Measurements from ENCODE around the gene TMEM223.
A peak's percentile ranks its signal among the peaks of the same experiment; 100 is the strongest.
"Not testable (repeated sequence)": the region's sequence is repeated elsewhere in the genome, so short reads cannot be mapped to it uniquely, and the experiment has no call there.

The TMEM223 gene

DNA sequence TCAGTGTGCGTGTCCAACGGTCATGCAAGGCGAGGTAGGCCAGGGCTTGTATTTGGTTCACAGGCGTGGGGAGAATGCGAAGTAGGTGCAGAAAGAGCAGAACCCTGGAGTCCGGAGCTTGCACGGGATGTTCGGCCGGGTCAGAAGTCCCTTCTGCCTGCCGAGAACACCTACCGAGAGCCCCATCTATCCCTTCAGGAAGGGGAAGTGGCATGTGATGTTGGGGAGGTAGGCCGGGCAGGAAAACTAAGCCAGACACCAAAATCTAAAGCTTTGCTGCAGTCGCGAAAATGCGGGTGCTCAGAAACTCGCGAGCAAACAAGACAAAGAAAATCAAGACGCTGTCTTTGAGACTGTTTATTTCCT lies 21.0 kb downstream of the TMEM223 start:
- Histone ChIP-seq H3K27ac (peak overlapping the region; percentile 58), H3K79me2 (ENCODE audit: insufficient read depth, low read depth) (peaks cover 21% of the 10 kb centered on the region), H4K20me1 (ENCODE audit: insufficient read depth) (no peaks in the 10 kb centered on the region), H3K27me3 (ENCODE audit: insufficient read depth, low read depth) (no peaks in the 10 kb centered on the region), H2AFZ (ENCODE audit: low read depth) (peak overlapping the region; percentile 67), H3K9ac (peak overlapping the region; percentile 56; the same call in 1 of the 2 replicates), H3K4me1 (ENCODE audit: low read depth, poor library complexity, severe bottlenecking) (peaks cover 23% of the 10 kb centered on the region), H3K4me2 (peak overlapping the region; percentile 75), H3K4me3 (IDR thresholded peaks at IDR 0.05; ENCODE audit: insufficient read depth, low read depth, low read length) (no peak overlapping the region), H3K36me3 (ENCODE audit: insufficient read depth) (no peaks in the 10 kb centered on the region)
- TF ChIP-seq, protein P1, sequence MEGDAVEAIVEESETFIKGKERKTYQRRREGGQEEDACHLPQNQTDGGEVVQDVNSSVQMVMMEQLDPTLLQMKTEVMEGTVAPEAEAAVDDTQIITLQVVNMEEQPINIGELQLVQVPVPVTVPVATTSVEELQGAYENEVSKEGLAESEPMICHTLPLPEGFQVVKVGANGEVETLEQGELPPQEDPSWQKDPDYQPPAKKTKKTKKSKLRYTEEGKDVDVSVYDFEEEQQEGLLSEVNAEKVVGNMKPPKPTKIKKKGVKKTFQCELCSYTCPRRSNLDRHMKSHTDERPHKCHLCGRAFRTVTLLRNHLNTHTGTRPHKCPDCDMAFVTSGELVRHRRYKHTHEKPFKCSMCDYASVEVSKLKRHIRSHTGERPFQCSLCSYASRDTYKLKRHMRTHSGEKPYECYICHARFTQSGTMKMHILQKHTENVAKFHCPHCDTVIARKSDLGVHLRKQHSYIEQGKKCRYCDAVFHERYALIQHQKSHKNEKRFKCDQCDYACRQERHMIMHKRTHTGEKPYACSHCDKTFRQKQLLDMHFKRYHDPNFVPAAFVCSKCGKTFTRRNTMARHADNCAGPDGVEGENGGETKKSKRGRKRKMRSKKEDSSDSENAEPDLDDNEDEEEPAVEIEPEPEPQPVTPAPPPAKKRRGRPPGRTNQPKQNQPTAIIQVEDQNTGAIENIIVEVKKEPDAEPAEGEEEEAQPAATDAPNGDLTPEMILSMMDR (conservative IDR thresholded peaks at IDR 0.05; ENCODE audit: low read depth, low read length), result no peak

DNA sequence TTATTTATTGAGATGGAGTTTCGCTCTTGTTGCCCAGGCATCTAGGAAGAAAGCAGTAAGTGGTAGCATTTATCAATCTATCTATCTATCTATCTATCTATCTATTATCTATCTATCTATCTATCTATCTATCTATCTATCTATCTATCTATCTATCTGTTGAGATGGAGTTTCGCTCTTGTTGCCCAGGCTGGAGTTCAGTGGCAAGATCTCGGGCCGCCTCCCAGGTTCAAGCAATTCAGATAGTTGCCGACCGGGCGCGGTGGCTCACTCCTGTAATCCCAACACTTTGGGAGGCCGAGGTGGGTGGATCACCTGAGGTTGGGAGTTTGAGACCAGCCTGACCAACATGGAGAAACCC lies 31.0 kb downstream of the TMEM223 start:
- not testable (repeated sequence) for H4K20me1 ChIP-seq (ENCODE audit: insufficient read depth); H3K9ac ChIP-seq; H3K4me3 ChIP-seq (IDR thresholded peaks at IDR 0.05; ENCODE audit: insufficient read depth, low read depth, low read length); H3K27ac ChIP-seq; H3K36me3 ChIP-seq (ENCODE audit: insufficient read depth); H3K27me3 ChIP-seq (ENCODE audit: insufficient read depth, low read depth); H3K79me2 ChIP-seq (ENCODE audit: insufficient read depth, low read depth)
- H2AFZ ChIP-seq (ENCODE audit: low read depth), result peak overlapping the region; percentile 86
- H3K4me2 ChIP-seq, result peak overlapping the region; percentile 42
- H3K4me1 ChIP-seq (ENCODE audit: low read depth, poor library complexity, severe bottlenecking), result peaks cover 17% of the 10 kb centered on the region

DNA sequence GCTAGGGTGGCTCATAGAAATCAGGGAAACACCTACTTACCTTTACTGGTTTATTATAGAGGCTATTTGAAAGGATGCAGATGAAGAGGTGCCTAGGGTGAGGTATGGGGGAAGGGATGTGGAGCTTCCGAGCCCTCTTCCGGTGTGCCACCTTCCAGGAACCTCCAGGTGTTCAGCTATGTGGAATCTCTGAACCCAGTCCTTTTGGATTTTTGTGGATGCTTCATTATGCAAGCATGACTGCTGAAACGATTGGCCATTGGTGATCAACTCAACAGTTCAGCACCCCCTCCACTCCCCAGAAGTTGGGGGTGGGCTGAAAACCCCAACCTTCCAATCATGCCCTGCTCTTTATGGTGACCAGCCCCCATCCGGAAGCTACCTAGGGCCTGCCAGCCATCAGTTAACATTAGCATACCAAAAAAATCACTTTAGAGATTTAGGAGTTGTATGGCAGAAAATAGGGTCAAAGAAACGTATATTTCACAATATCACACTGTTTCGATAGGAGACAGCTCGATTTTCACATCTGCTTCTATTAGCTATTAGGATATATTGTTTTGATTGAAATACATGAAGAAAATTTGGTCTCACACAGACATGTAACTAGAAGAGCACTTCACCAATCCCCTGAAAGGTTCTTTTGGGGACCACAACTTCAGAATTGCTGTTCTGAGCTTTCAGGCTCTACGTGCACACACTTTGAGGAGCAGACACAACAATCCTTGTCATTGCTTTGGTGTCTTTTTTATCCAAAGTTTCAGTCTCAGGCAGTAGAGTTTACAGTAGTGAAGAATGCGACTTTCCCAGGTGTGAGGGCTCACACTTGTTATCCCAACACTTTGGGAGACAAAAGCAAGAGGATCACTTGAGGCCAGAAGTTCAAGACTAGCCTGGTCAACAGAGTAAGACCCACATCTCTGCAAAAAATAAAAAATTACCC lies 33.7 kb downstream of the TMEM223 start:
- Histone ChIP-seq H3K27me3 (ENCODE audit: insufficient read depth, low read depth) (no peaks in the 10 kb centered on the region), H3K4me2 (no peak overlapping the region), H3K79me2 (ENCODE audit: insufficient read depth, low read depth) (no peaks in the 10 kb centered on the region; the same call in 1 of the 2 replicates), H4K20me1 (ENCODE audit: insufficient read depth) (no peaks in the 10 kb centered on the region), H2AFZ (ENCODE audit: low read depth) (no peak overlapping the region), H3K36me3 (ENCODE audit: insufficient read depth) (no peaks in the 10 kb centered on the region), H3K4me3 (IDR thresholded peaks at IDR 0.05; ENCODE audit: insufficient read depth, low read depth, low read length) (no peak overlapping the region), H3K4me1 (ENCODE audit: low read depth, poor library complexity, severe bottlenecking) (peaks cover 21% of the 10 kb centered on the region), H3K9ac (no peak overlapping the region), H3K27ac (no peak overlapping the region)
- TF ChIP-seq, protein P1 (conservative IDR thresholded peaks at IDR 0.05; ENCODE audit: low read depth, low read length), result no peak

DNA sequence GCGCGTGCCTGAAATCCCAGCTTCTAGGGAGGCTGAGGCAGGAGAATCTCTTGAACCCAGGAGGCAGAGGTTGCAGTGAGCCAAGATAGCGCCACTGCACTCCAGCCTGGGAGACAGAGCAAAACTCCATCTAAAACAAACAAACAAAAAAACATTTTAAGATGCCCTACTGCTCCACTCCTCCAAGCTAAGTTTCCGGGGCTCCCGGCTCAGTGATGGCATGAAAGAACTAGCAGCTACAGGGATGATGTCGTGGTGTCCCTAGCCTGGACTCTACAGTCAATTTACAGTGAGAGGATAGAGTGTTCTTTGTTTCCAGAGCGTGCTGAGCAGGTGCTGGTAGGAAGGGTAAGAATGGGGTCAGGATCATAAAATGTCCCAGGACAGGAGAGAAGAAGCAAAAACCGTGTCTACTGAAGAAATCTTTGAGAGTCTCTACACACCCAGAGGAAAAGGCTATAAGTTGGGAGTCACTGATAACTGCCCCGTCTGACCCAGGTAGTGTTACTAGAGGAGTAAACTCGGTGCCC lies 36.7 kb downstream of the TMEM223 start:
- no peak overlapping the region for H3K27ac ChIP-seq
- H3K4me2 ChIP-seq, result peak overlapping the region; percentile 47; the same call in 1 of the 2 replicates
- no peak overlapping the region; the same call in 1 of the 2 replicates for H2AFZ ChIP-seq (ENCODE audit: low read depth)
- H3K27me3 ChIP-seq (ENCODE audit: insufficient read depth, low read depth), result no peaks in the 10 kb centered on the region
- no peaks in the 10 kb centered on the region for H3K79me2 ChIP-seq (ENCODE audit: insufficient read depth, low read depth)
- no peak overlapping the region for H3K9ac ChIP-seq
- H3K4me3 ChIP-seq (IDR thresholded peaks at IDR 0.05; ENCODE audit: insufficient read depth, low read depth, low read length), result no peak overlapping the region
- no peaks in the 10 kb centered on the region for H3K36me3 ChIP-seq (ENCODE audit: insufficient read depth)
- H4K20me1 ChIP-seq (ENCODE audit: insufficient read depth), result no peaks in the 10 kb centered on the region
- TF ChIP-seq, protein P1 (conservative IDR thresholded peaks at IDR 0.05; ENCODE audit: low read depth, low read length), result no peak
- peaks cover 5% of the 10 kb centered on the region for H3K4me1 ChIP-seq (ENCODE audit: low read depth, poor library complexity, severe bottlenecking)

All from KMS-11 (cell line).